ENCODE data around the gene WWTR1.

WWTR1 gene

GRCh38 chr3:149527531-149528339 lies 130.1 kb downstream of the WWTR1 start:
- peak; percentile 30 for DNase-seq

DNA sequence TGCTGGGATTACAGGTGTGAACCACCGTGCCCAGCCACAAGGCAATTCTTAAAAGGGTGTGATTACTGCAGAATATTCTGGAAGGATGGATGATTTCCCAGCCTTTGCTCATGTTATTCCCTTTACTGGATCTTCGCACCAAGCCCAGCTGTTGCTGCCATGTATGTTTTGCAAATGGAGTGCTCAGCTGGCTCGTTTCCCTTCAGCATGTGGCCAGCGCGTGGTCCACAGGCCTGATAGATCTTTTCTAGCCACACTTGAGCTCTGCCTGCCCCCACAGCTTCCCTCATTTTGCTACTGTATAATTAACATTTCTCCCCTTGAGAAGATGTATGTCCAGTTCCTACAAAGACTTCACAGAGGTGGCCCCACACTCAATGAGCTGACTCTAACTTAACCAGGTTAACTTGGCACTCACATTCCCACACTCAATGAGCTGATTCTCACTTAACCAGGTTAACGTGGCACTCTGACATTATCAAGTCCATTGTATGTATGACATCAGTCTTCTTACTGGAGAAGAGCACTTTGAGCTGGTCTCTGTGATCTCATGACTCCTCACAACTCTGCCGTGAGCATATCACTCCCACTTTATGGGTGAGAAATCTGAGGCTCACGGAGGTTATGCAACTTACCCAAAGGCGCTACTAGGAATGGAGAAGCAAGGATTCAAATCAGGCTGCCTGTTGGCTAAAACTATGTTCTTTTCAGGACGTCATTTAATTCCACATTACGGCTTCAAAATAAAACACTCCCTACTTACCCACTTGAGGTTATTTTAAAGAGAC lies 134.1 kb downstream of the WWTR1 start:
- no peak for DNase-seq

DNA sequence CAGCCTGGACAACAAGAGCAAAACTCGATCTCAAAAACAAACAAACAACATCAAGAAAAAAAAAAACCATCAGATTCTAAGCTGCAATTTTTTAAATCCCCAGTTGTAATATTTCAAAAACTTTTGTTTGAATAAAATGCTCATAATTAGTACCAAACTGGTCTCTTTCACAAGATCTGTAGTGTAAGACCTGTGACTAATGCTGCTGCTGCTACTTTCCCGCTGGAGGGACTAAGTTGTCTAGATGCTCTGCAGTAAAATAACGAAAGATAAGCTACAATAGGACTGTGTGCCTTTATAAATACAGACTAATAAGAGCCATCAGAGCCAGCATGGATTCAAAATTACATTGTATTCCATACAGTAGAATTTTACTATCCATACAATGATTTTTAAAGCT lies 137.9 kb downstream of the WWTR1 start:
- no peak for DNase-seq

GRCh38 chr3:149516920-149517319 lies 140.9 kb downstream of the WWTR1 start:
- DNase-seq: no peak

- DNase-seq: no peak
Observed at GRCh38 chr3:149515249-149515648, 142.6 kb downstream of the WWTR1 start.

- no peak for DNase-seq
Observed at GRCh38 chr3:149514471-149514870, 143.4 kb downstream of the WWTR1 start.

GRCh38 chr3:149512073-149512782 lies 145.6 kb downstream of the WWTR1 start:
- peak; percentile 67 for DNase-seq

- DNase-seq: no peak
Observed at GRCh38 chr3:149511040-149511626, 146.7 kb downstream of the WWTR1 start.

GRCh38 chr3:149510480-149510879 lies 147.3 kb downstream of the WWTR1 start:
- DNase-seq: no peak

DNA sequence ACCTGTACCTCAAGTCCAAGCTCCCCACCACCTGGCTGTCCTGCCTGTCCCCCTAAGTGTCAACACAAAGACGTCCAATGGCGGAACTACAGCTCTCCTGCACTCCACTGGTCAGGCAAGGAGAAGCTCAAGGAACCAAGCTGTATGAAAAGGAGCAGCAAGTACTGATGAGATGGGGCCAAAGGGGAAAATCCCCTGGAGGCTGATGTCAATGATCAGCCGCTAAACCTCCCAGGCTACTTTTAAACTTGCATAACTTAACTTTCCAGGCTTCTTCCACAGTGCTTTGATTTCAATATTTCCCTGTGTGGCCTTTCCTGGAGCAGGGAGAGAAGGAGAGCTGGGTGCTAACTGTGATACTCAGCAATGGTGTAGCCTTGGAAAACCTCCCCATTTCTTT lies 148.3 kb downstream of the WWTR1 start:
- no peak for DNase-seq

DNA sequence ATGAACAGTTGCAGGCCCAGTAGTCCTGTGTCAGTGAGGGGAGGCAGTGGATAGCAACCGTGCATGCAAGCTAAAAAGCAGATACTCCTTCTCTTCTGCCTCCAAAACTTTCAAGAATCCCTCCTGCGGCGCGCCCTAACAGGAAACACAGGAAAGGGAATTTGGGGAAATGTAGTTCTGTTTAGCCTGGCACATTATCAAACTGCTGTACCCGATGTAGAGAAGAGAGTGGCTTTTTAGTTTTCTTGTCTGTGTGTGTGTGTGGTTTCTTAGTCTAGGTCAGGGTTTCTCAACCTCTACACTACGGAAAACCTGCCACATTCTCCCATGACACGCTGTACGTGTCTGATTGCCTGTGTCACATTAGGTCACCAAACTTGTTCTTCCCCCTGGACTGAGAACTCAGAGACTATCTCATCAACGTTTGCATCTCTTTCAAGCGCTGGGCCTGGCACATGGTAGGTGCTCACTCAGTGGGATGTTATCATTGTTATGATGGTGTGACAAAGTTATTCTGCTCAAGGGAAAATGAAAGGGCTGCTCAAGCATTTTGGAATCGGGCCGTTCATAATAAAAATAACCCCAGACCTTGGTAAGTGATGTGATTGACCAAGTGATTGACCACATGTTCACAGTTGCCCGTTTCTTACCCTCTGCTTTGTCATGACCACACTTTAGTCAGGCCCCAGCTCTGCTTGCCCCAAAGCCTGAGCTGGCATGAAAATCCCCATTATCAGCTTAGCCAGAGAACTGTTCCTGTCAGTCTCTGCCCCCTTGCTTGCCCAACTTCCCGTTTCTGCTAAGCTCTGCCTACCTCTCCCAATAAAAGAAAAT lies 150.1 kb downstream of the WWTR1 start:
- no peak for DNase-seq

DNA sequence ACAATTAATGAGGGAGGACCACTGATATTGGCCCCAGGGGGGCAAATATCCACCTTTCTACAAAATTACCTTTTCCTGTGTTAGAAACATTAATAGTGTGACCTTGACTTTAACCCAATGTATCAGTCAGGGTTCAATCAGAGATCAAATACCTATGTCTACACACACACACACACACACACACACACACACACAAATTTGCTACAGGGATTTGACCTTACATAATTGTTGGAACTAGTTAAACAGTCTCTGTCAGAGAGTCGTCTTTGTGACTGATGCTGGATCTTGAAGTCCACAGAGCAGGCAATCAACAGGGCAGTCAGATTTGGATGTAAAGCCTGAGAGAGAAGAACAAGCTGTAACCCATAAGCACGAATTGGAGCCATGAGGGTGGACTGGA lies 150.9 kb downstream of the WWTR1 start:
- no peak for DNase-seq

- no peak for DNase-seq
Observed at GRCh38 chr3:149506540-149506939, 151.3 kb downstream of the WWTR1 start.

DNA sequence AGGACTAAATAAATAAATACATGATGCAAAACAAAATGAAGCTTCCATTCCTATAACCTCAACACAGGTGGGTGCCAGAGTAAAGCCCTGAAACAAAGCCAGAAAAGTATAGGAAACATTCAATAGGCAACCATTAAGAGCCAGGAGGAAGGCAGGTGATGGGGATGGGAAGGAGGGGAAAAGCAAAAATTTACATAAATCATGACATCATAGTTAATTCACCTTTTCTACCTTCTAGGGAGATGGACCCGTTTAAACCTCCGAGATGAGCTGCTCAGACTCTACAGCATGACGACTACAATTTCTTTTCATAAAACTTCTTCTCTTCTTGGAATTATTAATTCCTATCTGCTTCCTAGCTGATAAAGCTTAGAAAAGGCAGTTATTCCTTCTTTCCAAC lies 155.4 kb downstream of the WWTR1 start:
- no peak for DNase-seq

- no peak for DNase-seq
Observed at GRCh38 chr3:149501524-149501923, 156.3 kb downstream of the WWTR1 start.

GRCh38 chr3:149497966-149498670 lies 159.7 kb downstream of the WWTR1 start:
- DNase-seq: no peak

DNA sequence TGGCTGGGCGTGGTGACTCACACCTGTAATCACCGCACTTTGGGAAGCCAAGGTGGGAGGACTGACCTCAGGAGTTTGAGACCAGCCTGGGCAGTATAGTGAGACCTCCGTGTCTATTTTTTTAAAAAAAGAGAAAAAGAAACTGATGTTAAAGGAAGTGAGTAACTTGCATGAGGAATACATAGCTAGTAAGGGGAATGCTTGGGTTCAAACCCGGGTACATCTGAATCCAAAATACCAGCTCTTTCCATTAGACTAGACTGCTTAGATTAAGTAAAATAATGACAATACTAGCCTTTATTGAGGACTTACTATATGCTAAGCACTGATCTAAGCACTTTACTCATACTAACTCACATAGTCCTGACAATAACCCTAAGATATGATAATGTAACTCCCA lies 160.9 kb downstream of the WWTR1 start:
- DNase-seq: no peak

DNA sequence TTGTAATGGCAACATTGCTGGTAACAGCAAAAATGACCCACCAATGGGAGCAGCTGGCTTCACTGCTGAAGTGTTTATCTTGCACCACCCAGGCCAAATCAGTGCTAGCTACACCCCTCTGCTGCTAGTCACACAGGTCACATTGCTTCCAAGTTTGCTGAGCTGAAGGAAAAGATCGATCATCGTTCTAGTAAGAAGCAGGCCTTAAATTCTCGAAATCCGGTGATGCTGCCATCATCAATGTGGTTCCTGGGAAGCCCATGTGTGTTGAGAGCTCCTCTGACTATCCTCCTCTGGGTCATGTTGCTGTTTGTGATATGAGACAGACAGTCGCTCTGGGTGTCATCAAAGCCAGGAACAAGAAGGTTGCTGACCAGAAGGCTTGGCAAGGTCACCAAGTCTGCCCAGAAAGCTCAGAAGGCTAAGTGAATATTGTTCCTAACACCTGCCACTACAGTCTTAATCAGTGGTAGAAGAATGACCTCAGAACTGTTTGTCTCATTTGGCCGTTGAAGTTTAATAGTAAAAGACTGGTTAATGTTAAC lies 162.2 kb downstream of the WWTR1 start:
- no peak for DNase-seq

GRCh38 chr3:149494759-149495580 lies 162.9 kb downstream of the WWTR1 start:
- no peak for DNase-seq

DNA sequence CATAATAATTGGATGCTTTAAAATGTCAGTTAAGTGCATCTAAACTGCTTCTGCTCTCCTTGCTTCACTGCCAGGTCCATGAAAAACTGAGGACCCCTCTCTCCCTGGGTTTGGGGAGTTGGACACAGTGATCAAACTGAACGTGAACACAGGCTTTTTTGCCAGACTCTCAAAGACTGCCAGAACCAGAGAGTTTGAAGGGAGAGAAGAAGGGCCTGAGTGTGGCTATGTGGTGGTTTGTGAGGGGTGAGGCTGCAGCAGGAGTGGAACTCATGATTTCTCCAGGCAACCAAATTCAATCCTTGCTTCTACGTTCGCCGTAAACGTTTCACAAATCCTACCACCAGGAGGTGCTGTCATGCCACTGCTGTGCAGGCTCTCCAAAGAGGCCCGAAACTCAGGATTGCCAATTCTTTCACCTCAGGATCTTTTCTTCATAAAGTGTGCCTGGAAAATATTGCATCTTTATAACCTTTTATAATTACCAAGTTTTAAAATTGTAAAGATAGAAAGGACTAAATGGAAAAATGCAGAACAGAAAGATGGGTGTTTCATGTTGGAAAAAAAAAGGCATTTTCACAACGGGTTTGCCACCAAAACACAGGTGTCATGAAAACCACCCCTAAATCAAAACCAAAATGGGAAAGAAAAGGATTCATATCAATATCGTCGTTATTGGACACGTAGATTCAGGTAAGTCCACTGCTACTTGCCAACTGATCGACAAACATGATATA lies 163.6 kb downstream of the WWTR1 start:
- DNase-seq: no peak

All from DMS153 (cell line).